ENCODE measurements around the gene COMT. TPM values are rescaled to one million over a fixed set of nuclear protein-coding genes. Genes with fewer than 3 reads are reported as not detected.

The COMT gene
- total RNA-seq, 1 donor from 2014 or later = 49.0 TPM

DNA sequence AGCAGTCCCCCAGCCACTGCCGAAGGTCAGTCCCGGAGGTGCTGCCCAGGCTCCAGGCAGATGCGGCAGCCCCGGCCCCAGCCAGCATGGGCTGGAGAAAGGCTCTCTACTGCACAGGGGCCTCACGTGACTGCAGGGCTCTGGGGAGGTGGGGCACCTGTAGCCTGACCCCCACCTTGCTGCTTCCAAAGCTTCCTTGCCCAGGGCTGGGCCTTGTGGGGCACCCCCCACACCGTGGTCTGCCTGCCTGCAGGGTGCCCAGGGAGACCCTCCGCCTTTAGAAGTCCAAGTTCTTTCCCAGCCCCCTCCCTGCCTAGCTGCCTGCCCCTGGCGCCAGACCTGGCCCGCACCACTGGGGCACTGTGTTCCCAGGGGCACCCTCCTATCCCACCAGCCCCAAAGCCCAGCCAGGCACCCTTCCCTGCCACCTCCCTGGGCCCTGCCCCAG is 28.5 kb downstream of the COMT start:
- no peak for DNase-seq (ENCODE audit: low spot score)
- H3K4me1 Mint-ChIP-seq (ENCODE audit: unreplicated experiment) = peaks cover 16% of the 10 kb centered on the region
- no peak overlapping the region for H3K4me3 Mint-ChIP-seq (ENCODE audit: unreplicated experiment)
- H3K27me3 Mint-ChIP-seq (ENCODE audit: unreplicated experiment) = peaks cover 17% of the 10 kb centered on the region
- no peak overlapping the region for H3K27ac Mint-ChIP-seq (ENCODE audit: unreplicated experiment)
- peaks cover 16% of the 10 kb centered on the region for H3K36me3 Mint-ChIP-seq (ENCODE audit: low read depth, unreplicated experiment)
- TF ChIP-seq, protein P1, sequence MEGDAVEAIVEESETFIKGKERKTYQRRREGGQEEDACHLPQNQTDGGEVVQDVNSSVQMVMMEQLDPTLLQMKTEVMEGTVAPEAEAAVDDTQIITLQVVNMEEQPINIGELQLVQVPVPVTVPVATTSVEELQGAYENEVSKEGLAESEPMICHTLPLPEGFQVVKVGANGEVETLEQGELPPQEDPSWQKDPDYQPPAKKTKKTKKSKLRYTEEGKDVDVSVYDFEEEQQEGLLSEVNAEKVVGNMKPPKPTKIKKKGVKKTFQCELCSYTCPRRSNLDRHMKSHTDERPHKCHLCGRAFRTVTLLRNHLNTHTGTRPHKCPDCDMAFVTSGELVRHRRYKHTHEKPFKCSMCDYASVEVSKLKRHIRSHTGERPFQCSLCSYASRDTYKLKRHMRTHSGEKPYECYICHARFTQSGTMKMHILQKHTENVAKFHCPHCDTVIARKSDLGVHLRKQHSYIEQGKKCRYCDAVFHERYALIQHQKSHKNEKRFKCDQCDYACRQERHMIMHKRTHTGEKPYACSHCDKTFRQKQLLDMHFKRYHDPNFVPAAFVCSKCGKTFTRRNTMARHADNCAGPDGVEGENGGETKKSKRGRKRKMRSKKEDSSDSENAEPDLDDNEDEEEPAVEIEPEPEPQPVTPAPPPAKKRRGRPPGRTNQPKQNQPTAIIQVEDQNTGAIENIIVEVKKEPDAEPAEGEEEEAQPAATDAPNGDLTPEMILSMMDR (IDR thresholded peaks at IDR 0.05; ENCODE audit: unreplicated experiment) = no peak
- no peaks in the 10 kb centered on the region for H3K9me3 Mint-ChIP-seq (ENCODE audit: unreplicated experiment)

DNA sequence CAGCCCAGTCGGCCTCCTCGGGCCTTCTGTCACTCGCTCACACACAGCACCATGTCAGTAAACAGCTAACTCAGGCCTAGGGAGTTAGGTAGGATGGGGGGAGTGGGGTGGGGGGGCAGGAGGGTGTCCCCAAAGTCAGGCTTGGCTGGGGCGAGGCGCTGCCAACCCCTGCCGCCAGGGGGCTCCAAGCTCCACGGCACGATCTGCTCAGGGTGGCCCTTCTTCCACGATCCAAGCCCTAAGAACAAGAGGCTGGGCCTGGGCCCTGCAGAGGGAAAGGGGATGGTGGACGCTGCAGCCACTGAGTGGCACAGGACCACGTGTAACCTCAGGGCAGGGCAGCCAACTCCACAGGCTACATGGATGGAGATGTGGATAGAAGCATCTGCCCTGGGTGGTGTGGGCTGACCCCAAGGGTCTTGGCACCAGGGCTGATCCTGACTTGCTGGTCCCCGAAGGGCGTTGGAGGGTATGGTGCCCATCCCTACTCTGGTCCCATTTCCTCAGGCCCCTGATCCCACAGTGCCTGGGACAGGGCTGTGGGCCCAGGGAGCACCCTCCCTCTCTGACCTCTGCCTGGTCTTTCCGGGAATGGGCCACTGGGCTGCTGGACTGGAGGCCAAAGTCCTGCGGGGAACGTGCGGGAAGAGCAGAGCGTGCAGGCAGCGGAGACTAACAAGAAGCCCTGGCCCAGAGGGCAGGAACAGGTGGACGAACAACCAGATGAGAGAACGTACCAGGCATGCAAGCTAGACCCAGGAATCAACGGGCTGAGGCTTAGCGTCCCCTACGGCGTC is 29.1 kb downstream of the COMT start:
- no peaks in the 10 kb centered on the region for H3K9me3 Mint-ChIP-seq (ENCODE audit: unreplicated experiment)
- TF ChIP-seq, protein P1 (IDR thresholded peaks at IDR 0.05; ENCODE audit: unreplicated experiment) = peak; percentile 97
- H3K27ac Mint-ChIP-seq (ENCODE audit: unreplicated experiment) = no peak overlapping the region
- H3K4me3 Mint-ChIP-seq (ENCODE audit: unreplicated experiment) = no peak overlapping the region
- H3K36me3 Mint-ChIP-seq (ENCODE audit: low read depth, unreplicated experiment) = peaks cover 21% of the 10 kb centered on the region
- peak; percentile 79 for DNase-seq (ENCODE audit: low spot score)
- H3K4me1 Mint-ChIP-seq (ENCODE audit: unreplicated experiment) = peaks cover 22% of the 10 kb centered on the region
- H3K27me3 Mint-ChIP-seq (ENCODE audit: unreplicated experiment) = peaks cover 18% of the 10 kb centered on the region

DNA sequence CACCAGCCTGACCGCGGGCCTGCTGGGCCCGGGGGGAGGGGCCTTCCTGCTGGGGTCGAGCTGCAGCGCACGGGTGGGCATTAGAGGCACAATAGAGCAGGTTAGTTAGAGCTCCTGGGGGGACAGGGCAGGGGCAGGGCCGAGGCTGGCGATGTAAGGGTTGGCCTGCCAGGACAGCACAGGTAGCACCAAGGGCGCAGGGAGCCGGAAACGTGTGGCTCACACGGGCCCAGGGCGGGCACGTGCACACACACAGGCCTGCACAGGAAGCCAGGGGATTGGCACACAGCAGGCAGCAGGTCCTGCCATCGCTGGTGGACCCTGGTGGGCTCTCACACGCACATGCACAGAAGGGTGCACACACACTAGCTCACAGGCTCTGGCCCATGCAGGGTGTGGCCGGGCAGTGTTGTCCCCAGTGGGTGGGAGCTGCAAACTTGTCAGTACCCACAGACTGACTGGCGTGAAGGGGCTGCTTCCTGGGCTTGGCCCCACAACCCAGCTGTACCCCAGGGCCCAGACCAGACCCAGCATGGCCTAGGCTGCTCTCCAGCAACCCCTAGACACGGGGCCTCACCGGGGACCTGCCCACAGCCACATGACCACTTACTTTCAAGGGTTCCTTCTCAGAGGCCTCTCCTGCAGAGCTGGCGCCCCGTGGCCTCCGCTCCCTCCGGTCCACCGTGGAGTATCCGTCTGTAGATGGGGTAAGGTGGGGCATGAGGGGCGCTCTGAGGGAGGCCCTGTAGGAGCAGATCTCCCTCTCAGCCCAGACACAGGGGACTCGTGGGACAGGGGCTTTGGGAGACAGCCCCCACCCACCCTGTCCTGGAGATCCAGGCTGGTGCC is 29.9 kb downstream of the COMT start:
- TF ChIP-seq, protein P1 (IDR thresholded peaks at IDR 0.05; ENCODE audit: unreplicated experiment) = no peak
- H3K27ac Mint-ChIP-seq (ENCODE audit: unreplicated experiment) = no peak overlapping the region
- peaks cover 27% of the 10 kb centered on the region for H3K4me1 Mint-ChIP-seq (ENCODE audit: unreplicated experiment)
- no peak for DNase-seq (ENCODE audit: low spot score)
- H3K27me3 Mint-ChIP-seq (ENCODE audit: unreplicated experiment) = peaks cover 19% of the 10 kb centered on the region
- peak overlapping the region; percentile 56 for H3K4me3 Mint-ChIP-seq (ENCODE audit: unreplicated experiment)
- no peaks in the 10 kb centered on the region for H3K9me3 Mint-ChIP-seq (ENCODE audit: unreplicated experiment)
- peaks cover 21% of the 10 kb centered on the region for H3K36me3 Mint-ChIP-seq (ENCODE audit: low read depth, unreplicated experiment)

DNA sequence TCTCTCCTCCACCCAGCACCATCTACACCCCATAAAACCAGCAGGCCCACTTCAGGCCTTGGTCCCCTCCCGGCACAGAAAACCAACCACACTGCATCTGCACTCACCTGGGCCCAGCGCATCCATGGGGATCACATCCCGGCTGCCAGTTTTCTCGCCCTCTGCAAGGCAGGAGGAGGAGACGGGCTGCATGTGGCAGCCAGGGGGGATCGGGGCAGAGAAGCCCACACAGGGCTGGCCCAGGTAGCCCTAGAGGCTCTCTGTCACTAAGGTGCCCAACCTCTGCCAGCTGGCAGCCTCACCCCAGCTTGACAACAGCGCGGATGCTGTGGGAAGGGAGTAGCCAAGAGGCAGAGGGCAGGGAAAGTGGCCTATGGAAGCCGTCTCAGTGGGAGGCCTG is 30.7 kb downstream of the COMT start:
- Mint-ChIP-seq H3K27me3 (ENCODE audit: unreplicated experiment) (peaks cover 19% of the 10 kb centered on the region), H3K36me3 (ENCODE audit: low read depth, unreplicated experiment) (peaks cover 18% of the 10 kb centered on the region), H3K4me3 (ENCODE audit: unreplicated experiment) (peak overlapping the region; percentile 56), H3K4me1 (ENCODE audit: unreplicated experiment) (peaks cover 23% of the 10 kb centered on the region), H3K27ac (ENCODE audit: unreplicated experiment) (peak overlapping the region; percentile 61), H3K9me3 (ENCODE audit: unreplicated experiment) (no peaks in the 10 kb centered on the region)
- DNase-seq (ENCODE audit: low spot score) = no peak
- TF ChIP-seq, protein P1 (IDR thresholded peaks at IDR 0.05; ENCODE audit: unreplicated experiment) = no peak
